Activated CD8-positive, alpha-beta memory T cell treated with anti-CD3 and anti-CD28 coated beads, Interleukin-2, amount 50 U/mL, for 1 hour (primary cell): Measurements from ENCODE around the gene PTCHD1.

Source experiments
- DNase-seq: peaks from one replicate; pipeline ENCODE4 v3.0.0-alpha.2; 2020; ENCODE audit errors: extremely low read depth

Gene PTCHD1

GRCh38 chrX:23356189-23356588 is 21.5 kb downstream of the PTCHD1 start:
- no peak for DNase-seq

DNA sequence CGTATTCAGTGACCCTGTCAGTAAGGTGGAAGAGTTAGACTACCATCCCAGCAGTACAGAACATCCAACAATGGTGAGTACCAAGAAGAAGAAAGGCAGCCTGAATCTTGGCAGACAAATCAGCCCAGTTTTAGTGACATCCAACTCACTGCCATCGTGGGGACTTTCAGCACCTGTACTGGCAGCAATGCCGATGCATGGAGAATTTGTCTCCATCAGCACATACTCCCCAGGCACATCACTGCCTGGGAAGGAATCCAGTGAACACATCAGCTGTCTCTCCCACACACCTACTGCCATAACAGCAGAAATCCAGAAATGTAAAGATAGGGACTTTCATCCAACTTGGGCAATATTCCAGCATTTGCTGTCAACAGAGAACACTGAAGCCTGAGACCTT is 29.8 kb downstream of the PTCHD1 start:
- no peak for DNase-seq

GRCh38 chrX:23365541-23365940 is 30.9 kb downstream of the PTCHD1 start:
- no peak for DNase-seq

DNA sequence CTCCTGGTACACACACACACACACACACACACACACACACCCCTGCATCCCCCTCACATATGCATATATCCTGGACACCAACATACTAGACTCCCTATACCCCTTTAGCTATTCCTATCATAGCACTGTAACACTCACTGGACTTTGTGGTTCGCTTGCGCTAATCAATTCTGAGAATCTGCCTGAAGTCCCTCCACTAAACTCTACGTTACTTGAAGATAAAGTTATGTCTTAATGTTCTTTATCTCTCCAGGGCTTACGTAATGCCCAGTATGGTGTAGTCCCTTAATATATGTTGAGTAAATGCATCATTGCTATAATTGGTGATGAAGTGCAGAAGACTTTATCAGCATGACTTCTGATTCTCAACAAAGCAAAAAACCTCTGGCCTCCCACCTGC is 32.3 kb downstream of the PTCHD1 start:
- DNase-seq: no peak

GRCh38 chrX:23369027-23369426 is 34.4 kb downstream of the PTCHD1 start:
- no peak for DNase-seq

DNA sequence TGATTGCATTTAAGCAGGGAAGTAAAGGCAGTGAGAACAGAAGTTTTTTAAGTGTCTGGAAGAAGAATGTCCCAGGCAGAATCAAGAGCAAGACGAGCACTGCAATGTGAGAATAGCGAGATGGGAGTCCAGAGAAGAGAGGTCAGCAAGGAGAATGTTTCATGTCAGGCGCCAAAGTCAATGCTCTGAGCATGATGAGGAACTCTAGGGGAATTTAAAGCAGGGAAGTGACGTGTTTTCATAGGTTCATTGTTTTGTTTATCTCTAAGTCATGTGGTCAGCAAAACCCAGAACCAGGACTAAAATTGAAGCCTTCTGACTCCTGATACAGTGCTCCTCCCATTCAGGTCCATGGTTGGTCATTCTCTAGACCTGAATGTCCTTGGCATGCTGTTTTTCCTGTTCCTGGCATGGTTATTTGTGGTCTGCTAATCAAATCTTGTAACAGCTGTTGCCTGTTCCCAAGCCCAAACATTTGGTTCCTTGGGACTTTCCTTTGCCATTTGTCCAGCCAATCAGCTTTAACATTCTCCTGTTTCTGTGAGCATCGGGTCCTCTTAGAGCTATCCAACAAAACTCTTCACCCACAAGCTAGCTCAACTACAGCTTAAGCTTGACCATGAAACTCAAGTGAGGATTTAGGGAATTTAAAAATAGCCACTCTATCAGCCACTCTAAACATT is 37.7 kb downstream of the PTCHD1 start:
- DNase-seq: no peak

DNA sequence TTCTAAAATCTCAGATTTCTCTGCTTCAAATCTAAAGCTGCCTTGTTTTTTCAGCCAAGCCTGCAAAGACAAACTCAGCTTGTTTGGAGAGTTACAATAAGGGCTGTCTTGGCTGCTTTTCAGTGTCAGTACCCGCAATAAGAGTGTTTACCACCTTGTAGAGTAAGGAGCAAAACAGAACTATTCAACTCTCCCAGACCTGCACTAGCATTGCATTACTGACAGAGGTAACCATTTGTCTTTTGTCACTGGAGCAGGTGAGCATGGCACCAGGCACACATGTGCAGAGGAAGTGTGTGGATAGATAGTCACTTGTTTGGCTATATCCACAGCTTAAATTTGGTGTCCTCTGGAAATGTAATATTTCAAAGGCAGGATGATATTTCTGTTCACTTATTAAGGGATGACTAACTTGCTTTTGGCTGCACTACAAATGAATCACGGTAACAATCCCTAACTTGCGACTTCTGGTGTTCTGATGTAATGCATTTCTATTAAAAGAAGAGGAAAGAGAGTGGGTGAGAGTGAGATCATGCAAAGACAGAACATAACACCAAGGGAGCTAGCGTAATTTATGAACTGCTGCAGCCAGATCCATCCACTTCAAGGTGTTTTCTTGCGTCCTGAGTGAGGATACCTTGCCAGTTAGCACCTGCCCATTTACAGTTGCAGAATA is 38.6 kb downstream of the PTCHD1 start:
- DNase-seq: no peak

GRCh38 chrX:23374291-23374690 is 39.6 kb downstream of the PTCHD1 start:
- no peak for DNase-seq

DNA sequence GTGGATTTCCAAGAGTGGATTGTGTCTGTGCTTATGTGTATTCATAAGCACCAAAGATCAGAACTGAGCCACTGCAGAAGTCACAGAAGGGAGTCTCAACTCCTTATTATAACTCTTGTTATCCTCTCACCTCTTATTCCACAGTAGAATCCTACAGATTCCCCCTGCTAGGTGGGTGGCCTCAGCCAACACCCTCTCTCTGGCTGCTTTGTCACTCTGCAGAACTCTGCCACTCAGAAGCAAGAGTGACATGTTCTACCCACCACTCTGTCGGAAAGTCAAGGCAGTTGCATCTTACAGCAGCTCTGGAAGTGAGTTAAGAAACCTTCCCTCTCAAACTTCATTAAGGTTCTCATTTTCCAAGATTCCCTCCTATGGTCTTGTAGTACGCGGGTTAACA is 41.9 kb downstream of the PTCHD1 start:
- DNase-seq: no peak

- no peak for DNase-seq
These were observed 45.9 kb downstream of the PTCHD1 start for GRCh38 chrX:23380581-23380980.

- DNase-seq: no peak
These were observed 46.7 kb downstream of the PTCHD1 start for GRCh38 chrX:23381099-23382087.

- no peak for DNase-seq
These were observed 47.9 kb downstream of the PTCHD1 start for GRCh38 chrX:23382572-23382971.

GRCh38 chrX:23383411-23383810 is 48.8 kb downstream of the PTCHD1 start:
- no peak for DNase-seq

DNA sequence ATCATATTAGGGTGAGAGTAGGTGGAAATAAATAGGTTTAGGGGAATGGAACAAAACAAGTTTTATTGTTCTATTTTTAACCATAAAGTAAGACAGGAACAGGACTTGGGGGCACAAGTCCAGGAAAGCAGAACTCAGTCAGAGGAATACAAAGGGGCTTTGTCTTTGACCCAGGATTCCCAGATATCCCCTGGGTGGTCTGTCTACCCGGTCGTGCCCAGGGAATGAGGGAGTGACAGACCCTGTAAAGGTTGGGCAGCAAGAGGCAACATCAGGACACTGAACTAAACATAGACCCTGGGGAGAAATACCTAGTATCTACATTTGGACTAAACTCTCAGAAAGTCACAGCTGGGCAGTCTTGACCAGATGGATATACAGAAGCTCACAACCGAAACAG is 50.6 kb downstream of the PTCHD1 start:
- no peak for DNase-seq

- no peak for DNase-seq
These were observed 51.6 kb downstream of the PTCHD1 start for GRCh38 chrX:23386260-23386659.

DNA sequence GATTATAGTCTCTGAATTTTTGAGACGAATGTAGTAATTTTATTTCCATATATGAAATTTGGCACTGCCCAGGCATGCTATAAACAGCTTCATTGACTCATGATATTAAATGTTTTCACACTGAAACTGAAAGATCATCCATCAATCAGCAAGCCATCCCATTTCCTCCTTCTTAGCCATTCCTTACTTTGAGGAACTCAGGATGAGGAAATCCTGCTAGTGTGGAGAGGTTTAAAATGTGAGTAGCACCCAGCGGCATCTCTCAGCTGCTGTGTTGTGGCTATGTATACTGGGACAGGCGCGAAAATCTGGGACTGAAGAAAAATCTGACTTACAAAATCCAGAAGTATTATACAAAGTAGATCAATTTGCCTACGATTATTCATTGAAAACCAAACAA is 52.1 kb downstream of the PTCHD1 start:
- DNase-seq: no peak

DNA sequence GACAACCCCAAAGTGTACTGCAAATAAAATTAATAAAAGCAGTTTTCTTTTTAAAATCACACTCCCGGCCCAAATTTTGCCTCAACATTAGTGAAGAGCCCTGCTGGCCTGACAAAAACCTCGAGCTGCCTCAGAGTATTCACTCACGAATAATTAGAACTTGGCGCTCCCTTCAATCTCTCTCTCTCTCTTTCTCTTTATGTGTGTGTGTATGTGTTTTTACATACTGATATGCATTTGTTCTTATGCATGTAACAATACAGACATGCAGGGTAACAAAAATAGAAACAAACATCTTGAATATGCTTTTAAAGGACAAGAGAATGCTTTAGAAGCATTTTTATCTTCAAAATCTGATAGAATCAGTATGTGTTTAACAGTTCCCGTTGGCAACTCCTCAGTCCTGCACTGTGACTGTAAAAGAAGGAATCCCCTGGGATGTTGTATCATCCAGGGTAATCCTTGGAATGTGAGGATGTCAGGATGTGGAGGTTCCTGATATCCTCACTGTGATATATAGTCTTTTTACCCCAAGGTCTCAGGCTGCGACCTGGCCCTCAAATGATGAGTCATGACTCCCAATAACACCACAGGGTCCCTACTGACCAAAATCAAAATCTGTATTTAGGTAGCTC is 53.0 kb downstream of the PTCHD1 start:
- no peak for DNase-seq

DNA sequence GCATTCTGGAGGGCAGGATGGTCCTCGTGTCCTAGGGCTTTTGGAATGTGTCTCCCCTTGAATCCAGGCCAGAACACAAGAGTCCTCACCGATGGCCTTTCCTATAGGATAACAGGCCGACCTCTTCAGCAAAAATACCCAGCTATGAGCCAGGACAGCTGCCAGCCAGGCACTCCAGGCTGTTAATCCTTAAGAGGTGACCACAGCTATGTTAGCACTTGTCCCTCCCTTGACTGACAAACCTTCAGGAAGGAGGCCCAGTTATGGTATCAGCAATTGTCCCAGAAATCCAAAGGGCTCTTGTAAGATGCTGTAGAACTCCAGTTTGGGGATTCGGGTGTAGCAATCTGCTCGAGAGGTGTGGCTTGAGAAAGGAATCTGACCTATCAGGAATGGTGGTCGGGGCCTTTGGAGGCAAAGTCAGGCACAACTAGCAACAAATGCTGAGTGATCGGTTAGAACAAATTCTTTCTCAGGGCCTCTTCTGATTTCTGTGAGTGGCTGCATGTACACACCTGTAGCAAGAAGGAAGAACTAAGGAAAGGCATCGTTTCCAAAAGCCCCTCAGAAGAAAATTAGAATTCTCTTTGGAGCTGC is 54.6 kb downstream of the PTCHD1 start:
- no peak for DNase-seq

DNA sequence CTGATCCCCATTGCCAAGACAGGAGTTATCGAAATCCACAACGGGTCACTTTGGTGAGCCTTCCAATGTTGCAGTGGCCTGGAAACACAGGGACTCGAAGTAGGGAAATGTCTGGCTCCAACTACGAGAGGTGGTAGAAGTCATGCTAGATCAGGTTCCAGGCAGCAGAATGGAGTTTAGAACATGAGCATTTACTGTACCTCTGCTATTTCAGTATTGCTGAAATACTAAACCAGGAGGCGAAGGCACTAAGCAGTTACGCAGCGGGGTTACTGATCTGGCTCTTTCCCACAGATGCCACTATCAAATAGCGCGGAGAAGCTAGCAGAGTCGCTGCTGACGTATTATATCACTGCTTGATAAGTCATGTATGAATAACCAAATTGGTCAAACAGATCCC is 56.3 kb downstream of the PTCHD1 start:
- DNase-seq: no peak

DNA sequence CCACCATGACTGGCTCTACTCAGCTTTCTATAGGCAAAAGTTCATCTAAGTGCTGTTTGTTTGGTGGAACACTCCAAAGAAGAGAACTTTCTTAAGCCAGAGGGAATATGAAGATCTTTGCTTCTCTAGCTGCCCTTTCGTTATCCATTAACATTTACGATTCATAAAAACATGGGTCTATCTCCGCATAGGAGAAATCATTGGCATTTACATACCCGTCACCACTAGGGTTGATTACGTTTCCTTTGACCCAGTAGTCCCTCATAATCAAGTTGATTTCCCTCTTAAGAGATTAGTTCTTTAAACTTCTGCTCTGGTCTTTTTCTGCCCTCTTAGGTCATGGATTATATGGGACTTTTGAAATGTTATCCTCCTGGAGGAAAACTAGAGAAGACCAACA is 57.5 kb downstream of the PTCHD1 start:
- no peak for DNase-seq

DNA sequence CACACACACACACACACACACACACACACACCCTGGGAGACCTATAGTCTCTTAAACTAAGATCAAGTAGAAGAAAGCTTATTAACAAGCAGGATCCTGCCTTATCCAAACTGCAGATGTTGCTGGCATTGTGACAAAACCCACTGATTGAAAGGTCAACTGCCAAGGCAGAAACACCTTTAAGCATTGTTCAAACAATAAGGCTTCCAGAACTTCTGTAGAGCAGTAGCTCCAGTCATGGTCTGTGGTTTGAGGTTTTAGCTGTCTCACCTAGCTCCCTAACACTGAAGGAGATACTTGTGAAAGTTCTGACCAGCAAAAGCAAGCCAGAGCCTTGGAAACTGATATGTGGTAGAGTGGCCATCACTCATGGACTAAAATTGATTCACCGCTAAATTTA is 59.8 kb downstream of the PTCHD1 start:
- DNase-seq: no peak

GRCh38 chrX:23396263-23396662 is 61.6 kb downstream of the PTCHD1 start:
- DNase-seq: no peak
